OCI-LY3 (cell line): ENCODE results near the gene GRN.

Experiments
- H2AFZ ChIP-seq: fragments of 200-600, 300-600 bp; shearing (Covaris generic); 2 replicates; pipeline ENCODE4 v1.6.0; 2014; ENCODE audit warnings: antibody characterized with exemption, low read depth, low read length
- H3K27ac ChIP-seq: fragments of 200-600, 300-600 bp; sonication (generic); 2 replicates; pipeline ENCODE4 v1.5.1; 2014; ENCODE audit warnings: mild to moderate bottlenecking, low read length, moderate library complexity, mixed read lengths
- H3K27me3 ChIP-seq: fragments of 200-600, 300-600 bp; sonication (generic); 2 replicates; pipeline ENCODE4 v1.6.1; 2014; ENCODE audit warnings: low read depth, low read length, mixed read lengths
- H3K36me3 ChIP-seq: fragments of 200-600, 300-600 bp; sonication (generic); replicated peaks from 2 replicates; pipeline ENCODE3; 2014; ENCODE audit warnings: low read depth, low read length, mixed read lengths
- H3K4me1 ChIP-seq: fragments of 300-600, 200-600 bp; sonication (generic); 2 replicates; pipeline ENCODE4 v1.6.1; 2014; ENCODE audit warnings: low read length, mixed read lengths
- H3K4me2 ChIP-seq: fragments of 200-600, 300-600 bp; sonication (generic); 2 replicates; pipeline ENCODE4 v1.6.1; 2014; ENCODE audit warnings: low read length, mixed read lengths
- H3K4me3 ChIP-seq: fragments of 300-600, 200-600 bp; sonication (generic); 2 replicates; pipeline ENCODE4 v1.5.1; 2014; ENCODE audit warnings: antibody characterized with exemption, mild to moderate bottlenecking, low read length, moderate library complexity
- H3K79me2 ChIP-seq: fragments of 300-600, 200-600 bp; shearing (Covaris generic); 2 replicates; pipeline ENCODE4 v1.6.1; 2014; ENCODE audit warnings: mild to moderate bottlenecking, low read length, mixed read lengths
- H3K9ac ChIP-seq: fragments of 300-600, 200-600 bp; shearing (Covaris generic); 2 replicates; pipeline ENCODE4 v1.6.0; 2014; ENCODE audit warnings: mild to moderate bottlenecking, low read length, moderate library complexity
- H3K9me3 ChIP-seq: fragments of 200-600, 300-600 bp; shearing (Covaris generic); 2 replicates; pipeline ENCODE4 v1.6.1; 2014; ENCODE audit warnings: low read length, mixed read lengths; ENCODE audit not compliant: insufficient read depth
- H4K20me1 ChIP-seq: fragments of 200-600, 300-600 bp; sonication (generic); 2 replicates; pipeline ENCODE4 v1.6.1; 2016; ENCODE audit warnings: low read length, mixed read lengths; ENCODE audit not compliant: insufficient read depth
- CTCF ChIP-seq: fragments of 200-600, 300-600 bp; sonication (generic); IDR thresholded peaks from 2 replicates; pipeline ENCODE4 v1.5.1; 2014; ENCODE audit warnings: antibody characterized with exemption, low read length, low read depth
- EZH2phosphoT487 ChIP-seq: fragments of 200-600 bp; shearing (Covaris generic); IDR thresholded peaks from 2 replicates; pipeline ENCODE4 v1.6.1; 2018; ENCODE audit warnings: antibody characterized with exemption, mixed run types, low read depth

The GRN gene

GRCh38 chr17:44344939-44345453, at the start of gene GRN:
TSS of gene GRN (plus strand) at chr17:44345302. CDS start at chr17:44349165, 3,863 bp downstream.
- Histone ChIP-seq H2AFZ (no peak within 1 kb of the TSS), H3K9ac (peak within 1 kb of the TSS; percentile 98), H3K27me3 (no peaks in the 10 kb centered on the region), H3K4me2 (peak within 1 kb of the TSS; percentile 99), H3K4me3 (peak within 1 kb of the TSS; percentile 94), H3K79me2 (peaks cover 34% of the 10 kb centered on the region), H3K27ac (peak within 1 kb of the TSS; percentile 96), H3K36me3 (peaks cover 17% of the 10 kb centered on the region), H3K4me1 (peaks cover 43% of the 10 kb centered on the region), H3K9me3 (no peaks in the 10 kb centered on the region), H4K20me1 (no peaks in the 10 kb centered on the region)
- TF ChIP-seq CTCF (no peak), EZH2phosphoT487 (no peak)

- H4K20me1 ChIP-seq, result no peaks in the 10 kb centered on the region
- H3K36me3 ChIP-seq, result no peaks in the 10 kb centered on the region
- no peak overlapping the region for H3K9ac ChIP-seq
- no peak overlapping the region for H2AFZ ChIP-seq
- no peak for TF ChIP-seq EZH2phosphoT487
- TF ChIP-seq CTCF, result no peak
- H3K4me1 ChIP-seq, result no peaks in the 10 kb centered on the region
- no peak overlapping the region for H3K27ac ChIP-seq
- no peak overlapping the region for H3K4me3 ChIP-seq
- H3K4me2 ChIP-seq, result no peak overlapping the region
- 0 out of 2 replicates have a peak, but pooled peaks cover 7% of the 10 kb centered on the region for H3K27me3 ChIP-seq
- no peaks in the 10 kb centered on the region for H3K79me2 ChIP-seq
- no peaks in the 10 kb centered on the region for H3K9me3 ChIP-seq
These were observed 47.1 kb upstream of the GRN start for GRCh38 chr17:44297975-44298374.

- no peak overlapping the region for H3K4me2 ChIP-seq
- TF ChIP-seq EZH2phosphoT487 (no peak), CTCF (no peak)
- no peaks in the 10 kb centered on the region for H3K36me3 ChIP-seq
- H3K27ac ChIP-seq, result no peak overlapping the region
- H3K9me3 ChIP-seq, result no peaks in the 10 kb centered on the region
- no peak overlapping the region for H3K4me3 ChIP-seq
- no peak overlapping the region for H2AFZ ChIP-seq
- H3K27me3 ChIP-seq, result peaks cover 10% of the 10 kb centered on the region; the same call in 1 of the 2 replicates
- no peaks in the 10 kb centered on the region for H3K79me2 ChIP-seq
- H3K9ac ChIP-seq, result no peak overlapping the region
- no peaks in the 10 kb centered on the region for H4K20me1 ChIP-seq
- peaks cover 7% of the 10 kb centered on the region for H3K4me1 ChIP-seq
These were observed 40.5 kb upstream of the GRN start for GRCh38 chr17:44304651-44305050.

GRCh38 chr17:44307387-44308186, 37.5 kb upstream of the GRN start:
- Histone ChIP-seq H4K20me1 (no peaks in the 10 kb centered on the region), H3K27me3 (peaks cover 3% of the 10 kb centered on the region; the same call in 1 of the 2 replicates), H3K36me3 (no peaks in the 10 kb centered on the region), H3K4me2 (peak overlapping the region; percentile 73), H3K9me3 (no peaks in the 10 kb centered on the region), H3K9ac (no peak overlapping the region), H2AFZ (no peak overlapping the region), H3K4me1 (peaks cover 8% of the 10 kb centered on the region), H3K79me2 (no peaks in the 10 kb centered on the region), H3K27ac (no peak overlapping the region), H3K4me3 (peak overlapping the region; percentile 78)
- TF ChIP-seq EZH2phosphoT487 (no peak), CTCF (no peak)
